HG02943 (cell line): ENCODE results near the gene COL5A2.

Experiments
- ATAC-seq: cut with Tn5 transposase; IDR thresholded peaks from one replicate; pipeline ENCODE4 v1.9.1; 2021; ENCODE audit warnings: mild to moderate bottlenecking, low read depth, moderate library complexity; ENCODE audit not compliant: unreplicated experiment

The COL5A2 gene

DNA sequence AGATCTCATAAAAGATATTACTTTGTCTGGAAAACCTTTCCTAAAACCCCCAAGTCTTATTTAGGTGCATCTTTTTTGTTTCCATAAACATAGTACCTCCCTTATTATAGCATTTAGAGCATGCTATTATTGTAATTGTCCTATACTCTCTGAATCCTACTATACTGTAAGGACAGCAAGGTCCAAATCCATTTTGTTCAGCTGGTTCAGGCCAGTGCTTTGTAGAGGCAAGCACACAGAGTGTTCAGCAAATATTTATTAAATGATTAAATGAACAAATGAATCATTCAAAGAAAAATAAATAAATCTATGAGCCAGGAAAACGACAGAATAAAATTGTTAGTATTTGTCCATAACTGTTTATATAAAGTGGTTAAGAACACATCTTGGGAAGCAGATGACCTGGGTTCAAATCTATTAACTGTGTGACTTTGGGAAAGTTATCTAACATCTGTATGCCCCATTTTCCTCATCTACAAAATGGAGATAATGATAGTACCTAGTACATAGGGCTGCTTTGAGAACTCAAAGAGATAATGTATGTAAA, 119.4 kb downstream of the COL5A2 start:
- ATAC-seq = no peak

DNA sequence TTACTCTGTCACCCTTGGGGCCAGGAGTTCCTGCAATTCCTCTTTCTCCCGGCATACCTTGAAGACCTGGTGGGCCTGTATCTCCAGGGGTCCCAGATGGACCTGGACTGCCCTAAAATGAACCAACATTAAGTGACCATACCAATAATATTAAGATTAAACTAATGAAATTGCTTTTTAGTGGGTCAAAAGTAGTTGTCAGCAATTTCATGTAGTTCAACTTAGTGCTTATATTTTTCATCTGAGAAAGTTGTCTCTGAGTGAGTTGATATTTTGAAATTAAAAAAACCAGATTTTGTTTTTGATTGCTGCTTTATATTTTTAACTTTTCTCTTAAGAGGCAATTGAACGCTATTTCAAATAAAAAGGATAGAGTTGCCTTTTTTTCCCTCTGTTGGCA, 122.2 kb downstream of the COL5A2 start:
- no peak for ATAC-seq

DNA sequence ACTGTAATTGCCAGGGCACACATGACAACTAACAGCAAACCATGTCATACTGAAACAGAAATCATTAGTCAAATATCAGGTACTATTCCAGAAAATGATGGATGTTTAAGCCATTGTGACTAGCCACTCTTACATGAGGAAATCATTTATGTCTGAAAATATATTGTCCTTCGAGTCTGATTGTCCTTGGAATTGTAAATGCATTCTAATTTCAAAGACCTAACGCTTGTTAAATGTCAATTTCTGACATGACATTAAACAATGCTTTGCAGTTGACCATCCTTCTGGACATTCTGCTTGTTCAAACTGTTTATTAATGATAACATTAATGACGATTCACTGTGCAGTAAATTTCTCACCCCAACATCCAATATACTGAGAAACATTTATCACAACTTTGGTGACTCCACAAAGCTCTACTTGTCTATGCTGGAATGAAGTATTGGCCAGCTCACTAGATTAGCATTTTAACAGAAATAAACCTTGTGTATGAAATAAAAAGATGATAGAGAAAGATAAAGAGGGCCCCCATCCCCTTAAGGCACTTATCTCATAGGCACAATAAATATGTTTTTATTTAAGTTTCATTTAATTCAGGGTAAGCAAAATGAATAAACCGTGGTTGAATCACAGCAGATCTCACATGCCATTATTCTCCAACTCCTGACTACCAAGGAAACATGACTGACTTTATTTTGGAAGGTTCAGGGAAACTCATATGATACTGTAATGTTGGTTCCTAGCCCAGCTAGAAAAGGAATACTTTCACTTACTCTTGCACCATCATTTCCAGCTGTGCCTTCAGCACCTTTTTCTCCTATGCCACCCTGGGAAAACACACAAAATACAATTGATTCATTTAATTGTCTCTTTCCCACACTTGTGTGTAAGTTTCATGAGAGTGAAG, 123.1 kb downstream of the COL5A2 start:
- ATAC-seq = no peak

DNA sequence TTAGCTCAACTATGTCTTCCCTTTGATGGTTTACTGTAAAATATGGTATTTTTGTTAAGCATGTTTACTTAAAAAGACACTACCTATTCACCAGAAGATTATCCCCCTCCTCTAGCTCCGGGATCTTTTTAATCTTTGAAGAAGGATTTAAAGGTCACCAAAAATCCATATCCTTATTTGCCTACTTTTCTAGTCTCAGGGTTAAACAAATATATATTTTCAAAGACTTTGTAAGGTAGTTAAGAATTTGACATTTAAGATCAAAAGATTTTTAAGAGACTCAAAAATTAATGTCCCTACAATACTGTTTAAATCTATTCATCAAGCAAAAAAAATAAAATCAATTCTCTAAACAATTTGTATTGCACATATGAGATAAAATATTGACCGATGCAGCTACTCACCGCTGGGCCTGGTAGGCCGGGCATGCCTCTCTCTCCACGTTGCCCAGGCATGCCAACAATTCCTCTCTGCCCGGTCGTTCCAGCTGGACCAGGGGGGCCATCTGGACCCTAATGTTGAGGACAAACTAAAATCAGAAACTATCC, 129.3 kb downstream of the COL5A2 start:
- ATAC-seq = no peak

DNA sequence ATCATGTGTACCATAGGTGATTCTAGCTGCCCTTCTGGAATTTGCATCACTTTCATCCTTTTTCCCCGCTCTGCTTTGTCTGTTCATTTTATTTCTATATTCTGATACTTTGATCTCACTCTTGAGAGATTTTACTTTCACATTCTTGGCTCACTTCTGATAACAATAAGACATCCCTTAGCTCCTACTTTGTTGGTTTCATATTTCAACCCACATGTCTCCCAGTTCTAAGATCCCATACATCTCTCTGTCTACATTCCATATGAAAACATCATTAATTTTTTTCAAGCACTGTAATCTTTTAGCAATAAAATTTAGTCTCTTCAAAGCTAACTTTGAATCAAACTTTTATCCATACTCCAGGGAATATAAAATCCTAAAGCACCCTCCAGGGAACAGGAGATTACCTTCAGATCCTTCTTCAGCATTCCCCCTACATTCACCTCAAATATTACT, 129.8 kb downstream of the COL5A2 start:
- ATAC-seq = no peak

DNA sequence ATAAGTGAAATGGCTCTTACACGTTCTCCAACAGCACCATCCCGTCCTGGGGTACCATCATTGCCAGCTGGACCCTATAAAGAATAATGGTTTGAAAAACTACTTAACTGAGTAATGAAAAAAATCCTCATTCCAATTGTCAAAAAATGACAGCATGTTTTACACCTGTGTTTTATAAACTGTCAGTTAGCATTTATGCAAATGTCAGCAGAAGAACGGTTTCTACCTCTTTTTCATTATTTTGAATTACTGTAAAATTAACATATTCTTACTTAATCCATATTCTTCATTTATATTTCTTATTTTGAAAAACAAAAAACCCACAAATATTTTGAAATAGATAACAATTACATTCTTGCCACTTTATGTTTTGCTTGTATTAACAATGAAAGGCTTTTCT, 131.4 kb downstream of the COL5A2 start:
- no peak for ATAC-seq

DNA sequence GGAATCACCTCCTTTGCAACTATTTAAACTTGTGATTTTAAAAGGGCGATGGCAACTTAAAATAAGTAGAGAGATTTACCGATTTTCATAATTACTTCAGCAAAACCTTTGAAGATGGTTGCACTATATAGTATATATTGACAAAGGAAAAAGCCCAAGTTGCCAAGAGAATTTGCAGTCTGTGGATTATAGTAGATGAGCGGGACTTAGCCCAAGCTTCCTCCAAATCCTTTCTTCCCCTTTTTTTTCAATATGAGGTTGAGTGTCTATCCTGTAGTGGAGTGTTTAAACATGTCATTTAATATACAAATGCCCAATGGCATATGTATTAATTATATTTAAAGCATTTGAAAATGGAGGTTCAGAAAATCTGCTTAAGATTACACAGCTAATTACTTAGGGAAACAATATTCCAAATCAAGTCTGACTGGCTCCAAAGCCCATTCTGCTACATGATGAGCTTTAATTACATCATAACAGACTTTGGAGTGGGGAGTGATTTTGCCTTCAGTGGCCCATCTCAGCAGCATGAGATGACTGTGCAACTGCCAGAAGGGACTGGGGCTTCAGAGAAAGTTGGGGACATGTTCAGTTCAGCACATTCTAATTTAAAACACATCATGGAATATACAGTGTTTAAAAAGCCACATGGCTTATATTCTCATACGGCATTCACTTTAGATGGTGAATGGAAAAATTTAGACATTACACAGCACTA, 132.2 kb downstream of the COL5A2 start:
- ATAC-seq = no peak

DNA sequence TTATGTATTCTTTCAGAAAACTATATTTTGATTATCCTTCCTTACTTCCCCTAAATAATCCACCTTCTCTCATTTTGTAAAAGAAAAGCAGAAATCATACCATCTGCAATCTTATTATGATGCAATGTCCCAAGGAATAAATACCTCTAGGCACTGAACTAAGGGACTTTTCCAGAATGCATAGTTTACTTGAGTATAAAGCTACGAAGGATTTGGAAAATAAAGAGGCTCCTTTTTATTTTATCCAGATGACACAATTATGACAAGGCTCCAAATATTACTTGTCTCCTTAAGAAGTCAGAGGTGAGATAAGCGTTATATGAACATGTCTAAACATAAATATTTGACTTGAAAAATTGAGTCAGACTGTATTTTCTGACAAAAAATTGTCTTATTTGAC, 133.2 kb downstream of the COL5A2 start:
- no peak for ATAC-seq

DNA sequence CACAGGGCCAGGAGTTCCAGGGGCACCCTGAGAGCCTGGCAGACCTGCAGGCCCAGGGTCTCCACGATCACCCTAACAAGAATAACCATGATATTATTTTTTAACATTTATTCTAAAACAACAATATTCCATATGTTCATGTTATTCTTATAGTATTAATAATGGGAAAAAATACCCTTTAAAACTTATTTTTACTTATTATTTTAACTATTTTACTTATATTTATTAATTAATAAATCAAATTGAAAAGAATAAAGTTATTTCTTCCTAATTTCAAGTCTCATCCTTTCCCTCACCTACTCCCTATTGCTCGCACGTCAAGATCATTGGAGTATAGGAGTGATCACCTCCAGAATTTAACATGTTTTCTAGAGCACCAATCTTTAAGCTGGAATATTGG, 133.7 kb downstream of the COL5A2 start:
- no peak for ATAC-seq

DNA sequence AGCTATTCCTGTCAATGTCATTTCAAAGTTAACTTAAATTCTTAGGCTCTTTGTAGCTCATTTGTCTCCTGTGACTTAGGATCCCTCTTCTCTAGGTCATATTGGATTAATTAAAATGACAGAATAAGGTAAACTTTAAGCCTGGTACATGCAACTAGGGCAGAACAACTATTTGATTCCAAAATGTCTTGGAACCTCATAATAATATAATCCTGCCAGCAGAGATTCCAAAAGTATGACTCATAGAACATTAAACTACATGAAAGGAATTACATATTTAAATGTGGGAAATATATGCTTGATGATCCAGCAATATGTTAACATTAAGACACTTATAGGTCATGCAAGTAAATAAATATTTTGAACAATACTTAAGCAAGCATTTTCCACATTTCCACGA, 142.0 kb downstream of the COL5A2 start:
- no peak for ATAC-seq

DNA sequence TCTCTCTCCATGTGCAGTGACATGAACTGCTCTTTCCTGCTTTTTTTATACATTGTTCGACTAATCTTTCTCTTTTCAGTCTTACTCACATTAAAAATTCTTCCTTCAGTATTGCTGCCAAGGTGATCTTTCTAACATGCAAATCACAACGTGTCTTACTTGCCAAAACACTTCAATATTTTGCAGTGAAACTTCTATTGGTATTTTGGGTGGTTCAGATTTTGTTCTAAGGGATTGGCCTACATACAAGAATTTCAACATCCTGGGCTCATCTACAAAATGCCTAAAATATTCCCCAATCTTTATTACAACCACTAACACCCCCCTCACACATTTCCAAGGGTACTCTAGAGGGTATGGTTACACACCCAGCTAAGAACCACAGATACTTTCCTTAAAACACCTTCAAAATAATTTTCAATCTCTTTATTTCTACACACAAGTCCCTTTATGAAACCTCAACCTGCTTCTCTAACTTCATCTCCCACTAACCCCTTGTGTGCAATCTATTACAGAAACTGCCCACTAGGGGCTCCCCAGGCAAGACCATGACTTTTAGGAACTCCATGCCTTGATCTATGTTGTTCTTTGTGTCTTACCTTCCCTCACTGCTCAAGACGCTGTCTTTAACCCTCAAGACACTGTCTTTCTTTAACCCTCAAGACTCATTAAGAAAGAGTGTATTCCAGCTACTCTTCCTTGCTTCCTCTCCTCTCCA, 154.5 kb downstream of the COL5A2 start:
- no peak for ATAC-seq

DNA sequence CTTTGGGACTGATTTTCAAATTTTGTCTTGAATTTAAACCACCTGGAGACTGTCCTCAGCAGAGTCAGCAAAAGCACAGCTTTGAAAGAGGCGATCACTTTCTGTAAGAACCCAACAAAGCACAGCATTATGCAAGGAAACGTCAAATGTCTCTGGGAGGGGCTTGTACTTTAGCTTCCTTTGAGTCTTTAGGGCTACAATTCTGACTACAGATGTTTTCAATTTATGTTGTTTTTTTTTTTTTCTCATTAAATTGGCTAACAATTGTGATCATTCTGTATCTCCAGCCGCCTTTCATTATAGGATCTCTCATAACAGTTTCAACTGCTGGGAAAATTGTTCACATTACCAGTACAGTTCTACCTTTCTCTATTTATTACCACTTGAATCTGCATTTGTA, 157.1 kb downstream of the COL5A2 start:
- ATAC-seq = no peak

DNA sequence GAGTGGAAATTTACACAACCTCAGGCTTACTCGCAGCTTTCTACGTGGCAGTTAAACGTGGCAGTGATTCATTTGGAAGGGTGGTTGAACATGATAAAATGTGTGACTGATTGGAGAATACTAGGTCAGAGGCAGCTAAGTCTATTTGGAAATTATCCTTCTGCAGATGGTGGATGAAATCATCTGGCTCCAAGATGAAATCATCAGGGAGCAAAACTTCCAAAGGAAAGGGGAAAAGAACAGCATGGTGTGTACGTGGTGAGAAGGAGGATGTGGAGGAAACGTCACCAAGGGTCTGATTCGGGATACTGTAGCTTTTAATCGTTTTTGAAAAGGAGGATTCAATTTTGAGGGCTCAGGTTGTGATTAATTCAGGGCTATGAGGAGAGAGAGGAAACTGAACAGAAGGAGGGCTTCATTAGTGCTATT, 157.5 kb downstream of the COL5A2 start:
- no peak for ATAC-seq

DNA sequence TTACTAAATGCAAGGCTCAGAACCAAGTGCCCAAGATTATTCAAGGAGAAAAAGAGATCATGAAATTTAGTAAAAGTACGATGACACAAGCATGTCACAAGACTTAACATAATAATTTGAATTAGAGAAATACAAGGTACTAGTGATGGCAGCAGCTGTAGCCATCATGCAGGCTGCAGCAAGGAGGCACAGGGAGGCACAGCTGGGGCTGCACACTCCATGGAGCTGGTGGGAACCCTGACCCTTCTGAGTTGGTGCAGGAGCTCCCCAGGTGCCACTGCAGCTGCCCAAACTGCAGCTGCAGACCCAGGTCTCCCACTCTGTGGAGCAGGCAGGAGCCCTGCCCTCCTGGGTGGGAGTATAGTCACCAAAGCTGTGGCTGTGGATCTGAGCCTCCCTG, 159.4 kb downstream of the COL5A2 start:
- no peak for ATAC-seq

DNA sequence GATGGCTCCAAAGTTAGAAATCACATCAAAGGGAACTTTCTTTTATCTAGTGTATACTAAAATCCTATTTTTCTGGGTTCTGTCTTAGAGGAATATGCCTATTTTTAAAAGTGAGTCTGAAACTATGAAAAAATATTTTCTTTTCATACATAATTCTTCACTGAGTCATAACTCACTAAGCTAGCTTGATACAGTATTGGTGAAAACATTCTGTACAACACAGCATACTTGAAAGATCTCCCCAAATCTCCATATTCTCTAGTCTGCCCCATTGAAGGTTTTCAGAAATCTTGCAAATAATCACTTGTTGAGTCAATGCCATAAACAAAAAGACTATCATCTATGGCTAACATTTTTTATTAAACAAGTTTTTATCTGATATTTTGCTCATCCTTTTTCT, 160.9 kb downstream of the COL5A2 start:
- no peak for ATAC-seq

DNA sequence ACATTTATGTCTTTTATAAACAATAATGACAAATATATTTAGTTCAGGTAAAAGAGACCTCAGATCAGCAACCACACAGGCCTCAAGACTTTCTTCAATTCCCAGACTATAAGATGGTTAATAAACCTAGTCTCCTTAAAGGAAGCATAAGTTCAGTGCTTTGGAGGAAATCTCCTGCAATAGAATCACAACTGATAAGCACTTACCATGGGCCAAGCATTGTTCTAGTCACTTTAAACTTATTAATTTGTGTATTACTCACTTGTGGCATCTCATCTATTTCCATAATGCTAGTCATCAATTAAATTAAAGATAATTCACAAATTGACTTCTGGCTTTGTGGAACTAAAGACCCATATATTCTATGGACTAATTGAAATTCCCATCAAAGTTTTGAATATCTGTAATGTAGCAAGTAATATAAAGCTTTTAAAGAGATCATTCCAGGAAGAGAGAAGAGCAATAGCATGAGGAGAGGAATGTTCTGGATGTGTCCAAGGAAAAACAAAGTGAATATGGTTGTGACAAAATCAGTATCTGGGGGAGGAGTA, 163.2 kb downstream of the COL5A2 start:
- ATAC-seq = no peak

DNA sequence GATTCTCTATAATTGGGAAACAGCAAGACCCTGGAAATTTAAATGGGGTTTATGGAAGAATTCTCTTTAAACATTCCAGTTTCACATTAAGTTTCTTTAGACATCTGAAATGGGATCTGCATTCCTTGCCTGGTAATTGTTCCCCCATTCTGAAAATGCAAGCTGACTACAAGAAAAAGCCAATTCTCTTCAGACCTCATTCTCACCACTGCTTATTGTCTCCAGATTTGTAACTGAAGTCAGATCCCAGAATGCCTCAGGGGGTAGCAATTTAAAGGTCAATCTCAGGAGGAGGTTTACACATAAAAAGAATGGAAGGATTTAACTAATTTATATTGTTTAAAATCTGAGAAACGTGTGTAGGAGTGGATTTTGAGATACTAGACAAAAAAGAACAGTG, 164.2 kb downstream of the COL5A2 start:
- ATAC-seq = no peak

DNA sequence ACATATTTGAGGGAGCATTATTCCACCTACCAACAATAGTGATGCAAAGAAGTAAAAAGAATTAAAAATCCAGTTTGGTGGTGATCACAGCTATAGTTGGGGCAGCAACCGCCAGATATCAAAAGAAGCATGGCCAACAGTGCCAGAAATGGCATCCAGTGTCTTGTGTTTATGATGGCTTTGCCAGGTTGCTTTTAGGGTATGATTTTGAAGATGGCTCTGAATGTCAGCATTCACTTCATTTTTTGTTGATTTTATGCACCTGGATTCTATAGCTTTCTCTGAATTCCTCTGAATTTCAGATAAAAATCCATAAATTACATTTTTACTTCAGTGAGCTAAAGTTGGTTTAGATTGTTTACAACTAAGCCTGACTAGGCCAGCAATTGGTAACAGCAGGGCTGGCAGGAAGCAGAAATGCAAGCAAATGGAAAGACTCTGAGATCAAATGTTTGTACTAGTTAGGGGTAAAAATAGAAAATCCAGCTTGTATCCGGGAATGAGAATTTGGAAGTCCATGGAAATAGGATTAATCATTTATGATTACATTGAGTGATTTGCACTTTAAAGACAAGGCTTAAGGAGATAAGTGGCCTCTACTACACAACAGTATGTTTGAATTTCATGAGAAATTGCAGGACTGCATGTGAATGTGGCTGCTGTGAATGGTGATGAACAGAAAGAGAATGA, 165.0 kb downstream of the COL5A2 start:
- ATAC-seq = no peak

DNA sequence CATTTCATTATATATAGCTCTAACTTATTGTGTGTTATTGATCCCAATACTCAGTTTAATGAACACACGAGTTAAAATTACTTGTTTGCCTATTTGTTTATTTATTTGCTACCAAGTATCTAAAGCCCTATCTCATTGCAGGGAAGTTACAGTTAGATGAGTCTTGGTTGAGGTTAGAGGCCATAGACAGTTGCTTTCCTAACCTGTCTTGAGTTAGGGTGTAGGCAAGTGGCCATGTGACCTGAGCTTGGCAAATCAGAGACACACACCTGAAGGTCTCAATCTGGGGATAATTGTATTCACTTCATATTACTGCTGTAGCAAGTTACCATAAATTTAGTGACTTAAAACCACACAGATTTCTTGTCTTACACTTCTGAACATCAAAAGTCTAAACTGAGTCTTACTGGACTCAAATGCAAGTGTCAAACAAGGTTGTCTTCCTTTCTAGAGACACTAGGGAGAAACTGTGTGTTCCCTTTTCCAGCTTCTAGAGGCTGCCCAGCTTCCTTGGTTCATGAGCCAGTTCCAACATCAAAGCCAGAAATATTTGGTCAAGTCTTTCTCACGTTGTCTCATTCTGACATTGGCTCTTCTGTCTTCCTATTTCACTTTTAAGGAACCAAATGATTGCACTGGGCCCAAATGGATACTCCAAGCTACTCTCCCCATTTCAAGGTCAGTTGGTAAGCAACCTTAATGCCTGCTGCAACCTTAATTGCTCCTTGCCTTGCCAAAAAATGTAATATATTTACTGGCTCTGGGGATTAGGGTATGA, 165.7 kb downstream of the COL5A2 start:
- ATAC-seq = no peak
